ENCODE measurements around the gene ZSWIM4.

DNA sequence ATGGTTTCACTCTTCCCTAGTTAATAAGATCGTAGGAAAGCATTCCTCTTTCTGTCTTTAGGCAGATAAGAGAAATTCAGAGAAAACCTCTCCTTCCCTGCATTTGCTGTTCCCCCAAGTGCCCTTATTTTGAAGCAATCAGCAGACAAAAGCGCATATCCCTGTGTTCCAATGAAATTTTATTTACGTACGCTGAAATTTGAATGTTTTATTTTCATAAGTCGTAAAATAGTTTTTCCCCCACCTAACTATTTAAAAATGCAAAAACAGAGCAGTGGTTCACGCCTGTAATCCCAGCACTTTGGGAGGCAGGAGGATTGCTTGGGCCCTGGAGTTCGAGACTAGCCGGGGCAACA lies 48.2 kb upstream of the ZSWIM4 start:
- no peak for TF ChIP-seq CTCF (IDR thresholded peaks at IDR 0.05; ENCODE audit: low read depth, low read length)
- no peak for TF ChIP-seq EZH2phosphoT487 (IDR thresholded peaks at IDR 0.05; ENCODE audit: low read depth)
